Common myeloid progenitor, CD34-positive (primary cell): Measurements from ENCODE around the gene GLIPR2.
"Not testable (repeated sequence)": the region's sequence is repeated elsewhere in the genome, so short reads cannot be mapped to it uniquely, and the experiment has no call there.

Experiments
- CTCF ChIA-PET: fragments of 350-600 bp; sonication (Branson Sonifier 250); formaldehyde crosslinking; loops from one replicate; lab custom pipeline; 2021; ENCODE audit warnings: antibody characterized with exemption; lab: Charles Lee
- POLR2A ChIA-PET: fragments of 350-600 bp; sonication (Branson Sonifier 250); formaldehyde crosslinking; loops from one replicate; lab custom pipeline; 2021; ENCODE audit warnings: antibody characterized with exemption; lab: Charles Lee
- DNase-seq, 3 donors: peaks; one replicate each; pipeline versions ENCODE4 v3.0.0 to v3.0.0-alpha.2; 2013
- H3K27ac ChIP-seq, 2 experiments: 1 replicate in 1 of 2; 2 replicates in 1 of 2; pipeline ENCODE4 v1.7.0; 2013; ENCODE audit warnings: inconsistent platforms in 2 of 2, low read length in 2 of 2, mild to moderate bottlenecking in 2 of 2, low read depth in 1 of 2, moderate library complexity in 1 of 2; ENCODE audit not compliant: severe bottlenecking in 2 of 2, insufficient read depth in 1 of 2, poor library complexity in 1 of 2
- H3K27me3 ChIP-seq, 5 experiments: replicated peaks in 2 of 5; 1 replicate in 3 of 5; 2 replicates in 2 of 5; pipeline versions ENCODE4 v1.6.1 to v1.7.0; 2013; ENCODE audit warnings: low read length in 4 of 5, mild to moderate bottlenecking in 2 of 5, moderate library complexity in 2 of 5, inconsistent platforms in 1 of 5; ENCODE audit not compliant: insufficient read depth in 5 of 5, control insufficient read depth in 4 of 5
- H3K36me3 ChIP-seq, 4 experiments: 1 replicate in 2 of 4; 2 replicates in 2 of 4; pipeline versions ENCODE4 v1.6.1 to v1.7.0; 2013; ENCODE audit warnings: low read length in 3 of 4, control low read depth in 1 of 4, mild to moderate bottlenecking in 1 of 4; ENCODE audit not compliant: control insufficient read depth in 4 of 4, insufficient read depth in 4 of 4
- H3K4me1 ChIP-seq, 4 experiments: 1 replicate in 3 of 4; 2 replicates in 1 of 4; pipeline versions ENCODE4 v1.6.1 to v1.7.1; 2013; ENCODE audit warnings: low read length in 3 of 4, mild to moderate bottlenecking in 3 of 4, control low read depth in 1 of 4, inconsistent platforms in 1 of 4, moderate library complexity in 1 of 4; ENCODE audit not compliant: control insufficient read depth in 4 of 4, insufficient read depth in 4 of 4; ENCODE audit errors: control extremely low read depth in 1 of 4
- H3K4me3 ChIP-seq, 7 experiments: 1 replicate in 4 of 7; 2 replicates in 3 of 7; pipeline versions ENCODE4 v1.5.1 to v1.7.0; 2013; ENCODE audit warnings: mild to moderate bottlenecking in 7 of 7, low read length in 6 of 7, moderate library complexity in 6 of 7, inconsistent platforms in 2 of 7, low read depth in 2 of 7, control low read depth in 1 of 7; ENCODE audit not compliant: insufficient read depth in 4 of 7, control insufficient read depth in 1 of 7; ENCODE audit errors: extremely low read depth in 1 of 7
- H3K9me3 ChIP-seq, 5 experiments: 1 replicate in 4 of 5; 2 replicates in 1 of 5; pipeline versions ENCODE4 v1.6.1 to v1.7.1; 2013; ENCODE audit warnings: low read length in 4 of 5, mild to moderate bottlenecking in 2 of 5, inconsistent platforms in 1 of 5, low read depth in 1 of 5, moderate library complexity in 1 of 5; ENCODE audit not compliant: control insufficient read depth in 4 of 5, insufficient read depth in 2 of 5; ENCODE audit errors: control extremely low read depth in 1 of 5
- WGBS: methylation state at CpG from one replicate; pipeline ENCODE4 v1.1.5; 2013; ENCODE audit not compliant: insufficient coverage; 5-methylcytosine and 5-hydroxymethylcytosine counted together

GLIPR2 gene

DNA sequence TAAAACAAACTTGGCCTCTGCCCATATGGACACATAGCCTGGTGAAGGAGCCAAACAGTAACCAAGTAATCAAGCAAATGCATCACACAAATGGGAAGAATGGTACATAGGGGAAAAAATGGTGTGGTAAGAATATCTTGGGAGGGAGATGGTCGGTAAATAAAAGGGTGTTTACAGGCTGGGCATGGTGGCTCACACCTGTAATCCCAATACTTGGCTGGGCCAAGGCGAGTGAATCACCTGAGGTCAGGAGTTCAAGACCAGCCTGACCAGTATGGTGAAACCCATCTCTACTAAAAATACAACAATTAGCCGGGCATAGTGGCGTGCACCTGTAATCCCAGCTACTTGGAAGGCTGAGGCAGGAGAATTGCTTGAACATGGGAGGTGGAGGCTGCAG, 23.0 kb downstream of the GLIPR2 start:
- POLR2A ChIA-PET, H3K27ac ChIP-seq, H3K36me3 ChIP-seq, H3K27me3 ChIP-seq, H3K4me3 ChIP-seq, DNase-seq, H3K9me3 ChIP-seq: not testable (repeated sequence)
- CTCF ChIA-PET: interaction anchor here (0.6 to 13.0 kb wide), 7 partner anchors 8 to 118 kb away, joined by 3 to 106 read pairs (median 5); partner anchors contain the start of gene GLIPR2
- 100% methylated on average over 2 of the region's 4 CpGs for WGBS
- peaks cover 0 to 35% (median 26%) of the 10 kb centered on the region in 4 experiments for H3K4me1 ChIP-seq

DNA sequence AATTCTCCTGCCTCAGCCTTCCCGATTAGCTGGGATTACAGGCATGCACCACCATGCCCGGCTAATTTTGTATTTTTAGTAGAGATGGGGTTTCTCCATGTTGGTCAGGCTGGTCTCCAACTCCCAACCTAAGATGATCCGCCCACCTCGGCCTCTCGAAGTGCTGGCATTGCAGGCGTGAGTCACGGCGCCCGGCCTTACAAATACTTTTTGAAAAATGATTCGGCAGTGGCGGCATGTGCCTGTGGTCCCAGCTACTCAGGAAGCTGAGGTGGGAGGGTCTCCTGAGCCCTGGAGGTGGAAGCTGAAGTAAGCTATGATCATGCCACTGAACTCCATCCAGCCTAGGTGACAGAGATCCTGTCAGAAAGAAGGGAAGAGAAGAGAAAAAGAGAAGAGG, 23.6 kb downstream of the GLIPR2 start:
- H3K9me3 ChIP-seq, POLR2A ChIA-PET, H3K27me3 ChIP-seq, H3K27ac ChIP-seq, H3K36me3 ChIP-seq, H3K4me3 ChIP-seq: not testable (repeated sequence)
- peaks cover 0 to 32% (median 21%) of the 10 kb centered on the region in 4 experiments for H3K4me1 ChIP-seq
- CTCF ChIA-PET: interaction anchor here (0.9 to 13.0 kb wide), 4 partner anchors 13 to 137 kb away, joined by 3 to 106 read pairs (median 5); partner anchors contain the start of gene GLIPR2
- WGBS: 39% methylated on average over 5 of the region's 11 CpGs
- peak in 1 of 3 donors; percentile 54 for DNase-seq

DNA sequence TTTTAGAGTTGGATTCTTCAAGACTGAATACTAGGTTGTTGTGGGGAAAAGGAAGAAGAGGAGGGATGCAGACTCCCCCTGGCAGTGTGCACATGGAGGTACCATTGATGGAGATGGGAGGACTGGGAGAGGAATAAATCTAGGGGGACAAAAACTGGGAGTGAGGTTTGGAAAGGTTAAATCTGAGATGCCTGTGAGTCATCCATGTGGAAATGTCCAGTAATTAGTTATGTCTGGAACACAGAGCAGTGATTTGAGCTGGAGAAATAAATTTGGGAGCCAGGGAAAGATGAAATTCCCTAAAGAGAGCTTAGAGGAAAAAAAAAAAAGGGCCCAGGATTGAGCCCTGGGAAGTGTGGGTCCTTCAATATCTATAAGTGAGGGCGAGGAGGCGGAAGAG, 24.7 kb downstream of the GLIPR2 start:
- DNase-seq: no peak
- peaks cover 0 to 5% (median 1%) of the 10 kb centered on the region in 4 experiments for H3K36me3 ChIP-seq
- no peak overlapping the region for H3K4me3 ChIP-seq
- no peaks in the 10 kb centered on the region for H3K27me3 ChIP-seq
- H3K9me3 ChIP-seq: peaks cover 0 to 4% (median 0%) of the 10 kb centered on the region in 5 experiments
- no peak overlapping the region for H3K27ac ChIP-seq
- POLR2A ChIA-PET: no interaction called here
- CTCF ChIA-PET: interaction anchor here (13.0 to 13.7 kb wide), 2 partner anchors 20 to 59 kb away, joined by 106 to 214 read pairs; partner anchors contain the start of gene GLIPR2
- whole genome bisulfite sequencing: 100% methylated on average over 1 of the region's 2 CpGs
- H3K4me1 ChIP-seq: peaks cover 0 to 27% (median 18%) of the 10 kb centered on the region in 4 experiments

DNA sequence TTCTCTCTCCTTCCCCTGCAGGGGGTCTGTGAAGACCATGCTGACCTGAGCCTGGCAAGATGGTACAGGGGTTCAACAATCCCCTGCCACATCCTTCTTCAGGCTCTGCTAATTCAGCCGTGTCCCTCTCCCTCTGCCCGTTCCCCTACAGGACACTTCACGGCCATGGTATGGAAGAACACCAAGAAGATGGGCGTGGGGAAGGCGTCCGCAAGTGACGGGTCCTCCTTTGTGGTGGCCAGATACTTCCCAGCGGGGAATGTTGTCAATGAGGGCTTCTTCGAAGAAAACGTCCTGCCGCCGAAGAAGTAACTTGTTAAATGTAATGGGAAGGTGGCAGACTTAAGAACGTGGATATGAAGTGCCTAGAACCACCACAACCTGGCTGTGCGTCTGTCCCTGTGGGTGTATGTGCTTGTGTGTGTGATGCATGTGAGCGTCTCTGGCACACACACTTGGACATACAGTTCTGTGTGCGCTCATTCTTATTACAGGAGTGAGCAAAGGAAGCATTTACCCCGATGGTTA, 25.7 kb downstream of the GLIPR2 start:
- ChIA-PET POLR2A (interaction anchor here (2.0 kb wide), 1 partner anchor 19 kb away, joined by 4 read pairs; no protein-coding TSS in a partner anchor), CTCF (interaction anchor here (4.0 to 13.7 kb wide), 5 partner anchors 7 to 60 kb away, joined by 28 to 214 read pairs (median 47); partner anchors contain the start of gene GLIPR2)
- Histone ChIP-seq H3K27me3 (no peaks in the 10 kb centered on the region), H3K36me3 (no peaks in the 10 kb centered on the region), H3K27ac (no peak overlapping the region), H3K4me1 (peaks cover 0 to 32% (median 20%) of the 10 kb centered on the region in 4 experiments), H3K4me3 (no peak overlapping the region), H3K9me3 (no peaks in the 10 kb centered on the region)
- no peak for DNase-seq
- 94% methylated on average over 15 of the region's 17 CpGs for WGBS

DNA sequence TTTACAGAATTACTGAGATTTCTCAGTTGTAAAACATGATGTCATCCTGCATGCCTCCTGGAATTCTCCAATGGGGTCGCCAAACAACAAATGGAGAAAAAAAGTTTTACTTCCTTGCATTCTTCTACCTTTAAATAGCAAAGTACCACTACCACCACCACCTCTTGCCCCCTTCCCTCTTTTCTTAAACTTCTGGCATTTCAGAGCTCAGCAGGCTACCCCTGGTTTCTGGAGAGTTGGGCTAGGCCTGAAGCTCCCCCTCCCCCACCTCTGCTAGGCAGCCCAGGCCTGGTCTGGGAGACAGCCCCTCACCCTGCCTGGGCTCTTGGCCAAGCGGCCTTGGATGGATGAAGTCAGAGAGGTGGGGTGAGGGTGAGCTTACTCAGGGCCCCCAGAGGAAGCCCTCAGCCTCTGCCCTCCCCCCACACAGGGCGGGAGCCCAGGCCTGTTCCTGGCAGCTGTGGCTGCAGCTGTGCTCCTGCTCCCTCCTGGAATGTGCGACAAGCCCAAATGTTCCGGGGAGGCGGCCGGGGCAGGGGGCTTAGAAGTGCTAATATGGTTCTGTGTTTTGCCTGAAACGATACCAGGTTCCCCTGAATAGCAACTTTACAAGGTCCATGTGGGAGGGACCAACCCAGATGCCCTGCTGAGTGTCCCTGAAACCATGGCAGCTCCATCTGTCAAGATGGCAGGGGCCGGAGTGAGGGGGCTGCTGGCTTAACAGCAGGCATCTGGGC, 26.7 kb downstream of the GLIPR2 start:
- H3K36me3 ChIP-seq: no peaks in the 10 kb centered on the region
- no peak overlapping the region for H3K4me3 ChIP-seq
- 88% methylated on average over 3 of the region's 9 CpGs for WGBS
- no peak overlapping the region for H3K27ac ChIP-seq
- ChIA-PET POLR2A (interaction anchor here (0.8 to 2.0 kb wide), 3 partner anchors 20 to 27 kb away, joined by 3 to 4 read pairs (median 3); partner anchors contain the start of gene GLIPR2), CTCF (interaction anchor here (1.0 to 13.7 kb wide), 8 partner anchors 8 to 61 kb away, joined by 4 to 214 read pairs (median 19); partner anchors contain the start of gene CLTA)
- peaks cover 0 to 25% (median 14%) of the 10 kb centered on the region in 4 experiments for H3K4me1 ChIP-seq
- DNase-seq: no peak
- H3K27me3 ChIP-seq: no peaks in the 10 kb centered on the region
- H3K9me3 ChIP-seq: no peaks in the 10 kb centered on the region

DNA sequence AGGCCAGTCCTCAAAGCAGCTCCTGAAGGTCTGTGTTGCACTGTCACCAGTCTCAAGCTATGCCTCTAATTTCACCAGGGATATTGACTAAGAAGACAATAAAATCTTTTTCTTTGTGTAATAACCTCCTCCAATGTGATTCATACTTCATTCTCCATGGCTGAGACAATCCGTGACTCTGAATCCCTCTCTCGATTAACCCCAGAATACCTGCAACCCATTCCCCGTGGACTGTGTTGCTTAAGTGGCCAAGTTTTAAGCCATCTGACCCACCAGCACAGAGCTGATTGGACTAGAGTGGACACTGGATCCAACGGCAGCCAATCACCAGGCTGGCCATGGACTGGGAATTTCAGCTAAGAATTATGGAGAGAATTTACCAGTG, 27.2 kb downstream of the GLIPR2 start:
- Histone ChIP-seq H3K36me3 (no peaks in the 10 kb centered on the region), H3K27me3 (peaks cover 0 to under 1% (median 0%) of the 10 kb centered on the region in 5 experiments), H3K9me3 (no peaks in the 10 kb centered on the region), H3K27ac (no peak overlapping the region), H3K4me3 (no peak overlapping the region), H3K4me1 (peaks cover 0 to 21% (median 12%) of the 10 kb centered on the region in 4 experiments)
- 98% methylated on average over 4 of the region's 4 CpGs for WGBS
- ChIA-PET CTCF (interaction anchor here (1.0 to 13.7 kb wide), 11 partner anchors 8 to 62 kb away, joined by 4 to 214 read pairs (median 10); partner anchors contain the start of genes CLTA and GLIPR2), POLR2A (interaction anchor here (0.8 to 2.0 kb wide), 3 partner anchors 21 to 28 kb away, joined by 3 to 4 read pairs (median 3); partner anchors contain the start of gene GLIPR2)
- DNase-seq: no peak
